Muscle of arm (tissue), 12 donors: ENCODE data around the gene TRPM6. TPM values are rescaled to one million over a fixed set of nuclear protein-coding genes. Genes with fewer than 3 reads are reported as not detected.

Experiments used
- DNase-seq: peaks from one replicate; pipeline ENCODE4 v3.0.0-alpha.2; 2013
- polyA plus RNA-seq, 12 donors: library from polyadenylated mRNA; unstranded; fragments of 120-200 nt; gene quantifications; one replicate each; pipeline ENCODE4 v1.2.1, GENCODE V29; 2013; ENCODE audit not compliant: insufficient read length in 12 of 12

The TRPM6 gene
- polyA plus RNA-seq, 12 donors = 0.05 to 0.47 (median 0.12) TPM; not detected in 2

GRCh38 chr9:74777136-74777879, 110.4 kb downstream of the TRPM6 start:
- DNase-seq = peak; percentile 57

- DNase-seq = no peak
These were observed 112.3 kb downstream of the TRPM6 start for GRCh38 chr9:74775396-74775795.

- peak; percentile 77 for DNase-seq
These were observed 113.7 kb downstream of the TRPM6 start for GRCh38 chr9:74773886-74774479.

DNA sequence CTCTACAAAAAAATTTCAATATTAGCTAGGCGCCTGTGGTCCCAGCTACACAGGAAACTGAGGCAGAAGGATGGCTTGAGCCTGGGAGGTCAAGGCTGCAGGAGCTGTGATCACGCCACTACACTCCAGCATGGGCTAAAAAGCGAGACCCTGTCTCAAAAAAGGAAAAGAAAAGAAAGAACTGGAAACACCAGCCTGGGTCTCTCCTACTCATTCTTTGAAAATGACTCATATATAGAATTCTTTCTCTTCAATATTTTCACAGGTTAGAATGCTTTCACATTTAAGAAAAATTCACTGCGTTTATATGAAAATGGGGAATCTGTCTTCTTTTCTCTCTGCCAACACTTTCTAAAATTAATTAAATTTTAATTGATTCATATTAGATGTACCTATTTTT, 115.6 kb downstream of the TRPM6 start:
- DNase-seq = no peak

DNA sequence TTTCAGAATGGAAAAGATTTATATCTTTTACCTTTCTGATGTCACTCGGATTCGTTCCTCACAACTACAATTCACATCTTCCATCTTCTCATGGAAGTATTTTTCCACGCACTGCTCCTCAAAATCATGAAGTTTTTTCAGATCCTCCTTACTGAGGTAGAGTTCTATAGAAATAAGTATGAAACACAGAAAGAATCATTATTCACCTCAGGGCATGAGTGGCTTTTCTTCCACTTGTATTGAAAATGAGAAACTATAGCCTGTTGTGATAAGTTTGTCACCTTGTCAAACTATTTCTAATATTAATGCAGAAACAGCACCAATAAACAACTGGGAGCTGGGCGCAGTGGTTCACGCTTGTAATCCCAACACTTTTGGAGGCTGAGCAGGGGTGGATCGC, 116.0 kb downstream of the TRPM6 start:
- no peak for DNase-seq

GRCh38 chr9:74771262-74771585, 116.5 kb downstream of the TRPM6 start:
- DNase-seq = no peak

DNA sequence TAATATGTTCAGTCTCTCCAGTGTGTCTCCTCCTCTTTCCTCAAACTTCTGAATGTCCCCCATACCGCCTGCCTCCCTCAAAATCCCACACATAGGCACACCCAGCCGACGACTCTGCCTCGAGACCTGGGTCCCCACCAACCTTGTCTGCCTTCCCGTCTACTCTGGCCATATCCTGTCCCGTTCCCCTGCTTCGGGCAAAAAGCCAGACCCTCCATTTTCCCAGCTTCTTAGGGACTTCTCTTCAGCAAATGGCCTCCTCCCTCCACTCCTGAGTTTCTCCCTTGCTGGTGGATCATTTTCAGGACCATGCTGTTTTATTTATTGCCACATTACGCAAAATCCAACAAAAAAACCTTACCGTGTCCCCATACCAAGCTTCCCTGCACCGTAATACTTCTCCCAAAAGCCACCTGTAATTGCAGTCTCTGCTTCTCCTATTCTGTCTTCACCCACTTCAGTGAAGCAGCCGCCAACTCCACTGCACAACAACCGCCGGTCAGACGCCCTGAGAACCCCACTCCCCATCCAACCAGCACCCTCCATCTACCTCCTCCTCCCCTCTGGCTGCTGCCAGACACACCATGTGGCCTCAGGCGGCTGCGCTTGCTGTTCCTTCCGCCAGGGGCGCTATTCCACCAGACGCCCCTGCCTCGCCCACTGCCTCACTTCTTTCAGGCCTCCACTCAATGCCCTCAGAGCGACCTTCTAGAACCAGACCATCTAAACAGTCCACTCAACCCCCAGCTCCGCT, 117.0 kb downstream of the TRPM6 start:
- DNase-seq = no peak

DNA sequence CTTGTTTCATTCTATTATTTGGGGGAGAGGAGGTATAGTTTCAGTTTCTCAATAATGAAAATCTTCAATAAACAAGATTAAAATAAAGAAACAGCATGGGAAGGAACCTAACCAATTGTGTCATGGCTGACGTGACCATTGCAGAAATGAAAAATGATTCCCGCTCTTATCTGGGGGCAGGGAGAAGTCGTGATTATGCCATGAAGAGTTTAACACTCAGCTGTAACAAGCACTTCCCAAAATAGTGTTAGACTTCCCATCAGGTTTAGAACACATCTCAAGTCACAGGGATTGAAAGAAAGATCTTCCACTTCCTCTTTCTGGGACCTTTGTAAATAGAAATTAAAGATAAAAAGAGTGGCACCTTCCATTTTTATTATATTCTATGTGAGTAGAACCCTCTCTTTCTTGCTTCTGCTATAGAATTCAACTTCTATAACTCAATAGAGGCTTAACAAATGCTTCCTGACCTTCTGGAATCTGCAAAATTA, 122.2 kb downstream of the TRPM6 start:
- no peak for DNase-seq

GRCh38 chr9:74762950-74763349, 124.8 kb downstream of the TRPM6 start:
- no peak for DNase-seq

GRCh38 chr9:74760031-74760700, 127.6 kb downstream of the TRPM6 start:
- no peak for DNase-seq

- DNase-seq = no peak
These were observed 131.7 kb downstream of the TRPM6 start for GRCh38 chr9:74755999-74756398.

- no peak for DNase-seq
These were observed 132.4 kb downstream of the TRPM6 start for GRCh38 chr9:74755355-74755754.

DNA sequence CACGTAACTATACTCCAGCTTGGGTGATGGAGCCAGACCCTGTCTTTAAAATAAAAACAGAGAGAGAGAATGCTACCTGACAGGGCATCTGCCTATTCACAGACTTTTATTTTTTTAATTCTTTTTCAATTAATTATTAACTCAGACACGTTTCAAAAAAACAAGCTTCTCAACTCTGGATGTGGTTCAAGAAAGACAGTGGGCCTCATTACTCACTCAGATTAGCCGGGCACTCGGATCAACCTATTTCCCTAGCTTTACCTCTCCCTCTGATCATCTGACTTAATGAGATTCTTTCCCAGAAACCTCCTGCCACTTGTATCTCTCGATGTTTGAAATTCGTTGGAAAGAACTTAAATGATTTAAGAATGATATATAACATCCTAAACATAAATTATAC, 134.1 kb downstream of the TRPM6 start:
- DNase-seq = no peak

DNA sequence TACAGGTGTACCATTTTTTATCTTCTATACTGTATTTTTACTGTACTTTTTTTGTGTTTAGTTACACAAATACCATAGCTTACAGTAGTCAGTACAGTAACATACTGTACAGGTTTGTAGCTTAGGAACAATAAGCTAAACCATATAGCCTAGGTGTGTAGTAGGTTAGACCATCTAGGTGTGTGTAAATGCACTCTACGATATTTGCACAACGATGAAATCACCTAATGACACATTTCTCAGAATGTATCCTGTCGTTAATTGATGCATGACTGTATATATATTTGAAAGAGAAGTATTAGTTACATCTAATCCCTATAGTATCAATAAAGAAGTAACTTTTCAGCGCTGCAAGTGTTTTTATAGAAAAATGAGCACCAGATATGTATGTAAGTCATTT, 138.8 kb downstream of the TRPM6 start:
- DNase-seq = no peak

- DNase-seq = peak; percentile 25
These were observed 144.7 kb downstream of the TRPM6 start for GRCh38 chr9:74742792-74743730.

DNA sequence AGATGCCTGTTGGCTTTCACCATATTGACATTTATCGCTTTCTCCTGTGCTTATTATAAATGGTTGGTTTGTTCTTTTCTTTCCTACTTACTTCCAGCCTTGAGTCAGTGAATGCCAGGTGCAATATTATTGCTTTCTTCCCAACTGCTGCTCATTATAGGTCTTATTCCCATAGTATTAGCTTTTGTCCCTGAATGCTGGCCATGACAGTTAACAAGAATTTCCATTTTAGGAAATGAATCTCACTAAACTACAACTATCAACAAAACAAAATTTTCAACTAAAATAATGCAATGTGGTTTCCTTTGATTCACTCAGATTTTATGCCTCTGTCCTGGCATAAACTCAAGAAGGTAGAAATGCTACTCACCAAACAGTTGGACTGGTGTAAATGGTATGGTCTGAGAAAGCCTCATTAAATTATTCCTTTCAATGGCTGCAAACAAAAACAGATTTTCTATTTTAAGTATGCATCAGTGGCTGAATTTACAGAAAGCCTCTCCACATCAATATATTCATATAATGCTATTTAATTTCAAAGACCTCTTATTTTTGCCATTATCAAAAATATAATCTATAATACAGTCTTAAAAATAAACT, 145.4 kb downstream of the TRPM6 start:
- no peak for DNase-seq

DNA sequence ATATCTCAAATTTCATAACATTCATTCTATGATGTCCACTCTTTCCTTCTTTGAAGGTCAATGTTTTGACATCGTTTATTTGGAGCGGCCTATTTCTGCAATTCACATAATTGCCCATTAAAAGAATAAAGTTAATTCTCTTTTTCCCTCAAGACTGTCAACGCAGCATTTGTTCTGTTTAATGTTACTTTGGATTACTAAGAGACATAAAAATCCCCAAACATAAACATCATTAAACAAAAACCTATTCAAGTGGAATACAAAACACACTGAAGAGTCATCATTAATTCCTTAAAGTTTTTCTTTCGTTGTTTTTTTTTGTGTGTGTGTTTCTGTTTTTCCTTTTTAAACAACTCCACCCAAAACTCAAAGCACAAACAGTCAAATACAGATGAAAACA, 151.1 kb downstream of the TRPM6 start:
- DNase-seq = no peak

DNA sequence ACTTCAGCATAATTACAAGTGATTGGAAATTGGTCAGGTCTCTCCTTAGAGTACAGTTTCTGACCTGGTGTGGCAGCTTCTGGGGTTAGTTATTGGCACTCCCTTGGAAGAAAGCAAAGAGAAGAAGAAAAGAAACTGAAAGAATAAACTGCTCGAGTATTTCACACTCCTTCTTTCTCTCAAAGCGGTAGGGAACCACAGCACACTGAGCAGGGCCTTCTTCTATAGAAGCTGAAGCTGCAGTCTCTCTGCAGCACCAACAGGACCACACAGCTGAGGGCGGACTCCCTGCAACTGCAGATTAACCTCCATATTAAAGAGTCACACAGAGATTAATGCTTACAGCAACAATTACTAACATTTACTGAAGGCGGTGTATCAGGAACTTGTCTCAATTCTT, 152.0 kb downstream of the TRPM6 start:
- no peak for DNase-seq

DNA sequence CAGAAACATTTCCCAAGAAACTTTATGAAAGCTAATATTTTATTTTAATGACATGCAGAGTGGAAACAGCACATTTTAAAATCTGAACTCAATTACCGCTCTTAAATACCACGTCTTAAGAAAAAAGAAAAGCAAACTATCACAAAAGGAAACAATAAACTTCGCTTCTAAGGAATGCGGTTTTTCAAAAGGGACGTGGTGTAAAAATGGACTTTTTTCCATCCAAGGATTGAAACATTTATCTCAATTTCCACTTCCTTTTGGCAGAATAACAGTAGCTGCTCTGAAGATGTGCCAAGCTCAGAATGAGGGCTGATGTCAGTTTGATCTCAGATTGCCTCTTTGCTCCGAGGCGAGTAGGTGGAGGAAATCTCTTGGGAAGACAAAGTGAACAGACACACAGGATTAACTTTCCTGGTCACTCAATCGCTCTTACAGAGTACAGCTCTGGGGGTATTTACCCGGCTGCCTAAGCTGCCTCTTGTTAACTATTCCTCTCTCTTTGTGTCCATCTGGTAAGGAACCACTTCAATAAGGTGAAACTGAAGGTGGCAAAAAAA, 158.5 kb downstream of the TRPM6 start:
- no peak for DNase-seq

- DNase-seq = no peak
These were observed 159.5 kb downstream of the TRPM6 start for GRCh38 chr9:74728176-74728575.

GRCh38 chr9:74726581-74726980, 161.1 kb downstream of the TRPM6 start:
- DNase-seq = no peak
